Epithelial cell of alveolus of lung (primary cell): Measurements from ENCODE around the gene CAPNS2. TPM values are rescaled to one million over a fixed set of nuclear protein-coding genes. Genes with fewer than 3 reads are reported as not detected.

Experiments
- total RNA-seq: library from RNA; depleted of rRNA; stranded (reverse); fragments of >200 nt; gene quantifications from 2 replicates; pipeline ENCODE4 v1.2.1, GENCODE V29; 2015

The CAPNS2 gene
- not detected in 2 replicates for total RNA-seq

GRCh38 chr16:55566432-55567175 lies at the start of gene CAPNS2:
Gene CAPNS2 (plus strand): TSS chr16:55566684. CDS start chr16:55566757, 73 bp downstream.

Other genes with a start within 250 kb of the CAPNS2 start
- gene IRX6, start 242.5 kb upstream of the CAPNS2 start, total RNA-seq = not detected in 2 replicates
- 403 and 801 TPM in 2 replicates for gene MMP2, start 87.5 kb upstream of the CAPNS2 start, total RNA-seq
- gene LPCAT2, start 57.6 kb upstream of the CAPNS2 start, total RNA-seq = 3.8 and 11.6 TPM in 2 replicates
- gene SLC6A2, start 89.3 kb downstream of the CAPNS2 start, total RNA-seq = not detected in 2 replicates